IMR-90 (cell line): ENCODE data around the gene CLEC1A. TPM values are rescaled to one million over a fixed set of nuclear protein-coding genes. Genes with fewer than 3 reads are reported as not detected.

Experiments
- ATAC-seq: fragments of 200-7000 bp; cut with Tn5 transposase; 2 replicates; pipeline ENCODE4 v1.9.1; 2020; ENCODE audit warnings: low read depth, mild to moderate bottlenecking, moderate library complexity
- BruUV-seq: library from RNA; stranded (reverse); fragments of 400-500 nt; replicated peaks from 2 replicates; lab custom pipeline; 2021; lab: Mats Ljungman, UMichigan
- CTCF ChIA-PET: fragments of 300-600 bp; formaldehyde crosslinking; extraction: SDS; loops from one replicate; lab custom pipeline; 2021; ENCODE audit warnings: antibody characterized with exemption; lab: Yijun Ruan, JAX
- POLR2A ChIA-PET: fragments of 300-600 bp; sonication (Branson Sonifier 250); formaldehyde crosslinking; loops from one replicate; lab custom pipeline; 2022; ENCODE audit warnings: antibody characterized with exemption; ENCODE audit not compliant: unreplicated experiment; lab: Charles Lee
- DNase-seq: peaks from one replicate; pipeline ENCODE4 v3.0.0; 2013
- H2AFZ ChIP-seq: replicated peaks from 2 replicates; pipeline ENCODE3; 2013; ENCODE audit warnings: low read length, mild to moderate bottlenecking; ENCODE audit not compliant: poor library complexity
- H2AK5ac ChIP-seq: 2 replicates; pipeline ENCODE4 v1.6.1; 2013; ENCODE audit warnings: low read depth, low read length, inconsistent platforms
- H2AK9ac ChIP-seq: replicated peaks from 2 replicates; pipeline ENCODE3; 2013; ENCODE audit warnings: mild to moderate bottlenecking, low read depth, low read length, moderate library complexity; ENCODE audit not compliant: poor library complexity
- H2BK120ac ChIP-seq: 2 replicates; pipeline ENCODE4 v1.6.1; 2013; ENCODE audit warnings: low read depth, low read length, inconsistent platforms
- H2BK15ac ChIP-seq: 3 replicates; pipeline ENCODE4 v1.6.1; 2013; ENCODE audit warnings: low read depth, low read length, inconsistent platforms
- H2BK20ac ChIP-seq: 2 replicates; pipeline ENCODE4 v1.6.1; 2013; ENCODE audit warnings: low read depth, mild to moderate bottlenecking, inconsistent platforms, low read length, moderate library complexity
- H2BK5ac ChIP-seq: 2 replicates; pipeline ENCODE4 v1.6.1; 2013; ENCODE audit warnings: mild to moderate bottlenecking, low read depth, low read length, inconsistent platforms; ENCODE audit not compliant: poor library complexity, severe bottlenecking
- H3K14ac ChIP-seq: replicated peaks from 2 replicates; pipeline ENCODE4 v1.6.1; 2013; ENCODE audit warnings: low read depth, low read length, inconsistent platforms
- H3K18ac ChIP-seq: 2 replicates; pipeline ENCODE4 v1.6.1; 2013; ENCODE audit warnings: low read depth, low read length, control low read depth
- H3K23ac ChIP-seq: 2 replicates; pipeline ENCODE4 v1.6.1; 2013; ENCODE audit warnings: low read depth, low read length, inconsistent platforms
- H3K27ac ChIP-seq: 2 replicates; pipeline ENCODE4 v1.5.1; 2013; ENCODE audit warnings: mild to moderate bottlenecking, control low read depth, low read length; ENCODE audit not compliant: insufficient read depth
- H3K27me3 ChIP-seq: 2 replicates; pipeline ENCODE4 v1.6.1; 2013; ENCODE audit warnings: low read length; ENCODE audit not compliant: control insufficient read depth, insufficient read depth
- H3K36me3 ChIP-seq: 2 replicates; pipeline ENCODE4 v1.6.1; 2013; ENCODE audit warnings: low read length, mixed read lengths; ENCODE audit not compliant: control insufficient read depth, insufficient read depth
- H3K4ac ChIP-seq: 2 replicates; pipeline ENCODE4 v1.6.1; 2013; ENCODE audit warnings: low read depth, low read length, inconsistent platforms
- H3K4me1 ChIP-seq: 2 replicates; pipeline ENCODE4 v1.6.1; 2013; ENCODE audit warnings: low read length, mixed read lengths; ENCODE audit not compliant: control insufficient read depth, insufficient read depth
- H3K4me2 ChIP-seq: 2 replicates; pipeline ENCODE4 v1.6.1; 2013; ENCODE audit warnings: low read depth, mild to moderate bottlenecking, control low read depth, low read length, moderate library complexity
- H3K4me3 ChIP-seq: 2 replicates; pipeline ENCODE4 v1.5.1; 2013; ENCODE audit warnings: low read depth, mild to moderate bottlenecking, control low read depth, low read length, moderate library complexity; ENCODE audit not compliant: insufficient read depth
- H3K56ac ChIP-seq: 2 replicates; pipeline ENCODE4 v1.6.1; 2013; ENCODE audit warnings: low read length, inconsistent platforms; ENCODE audit not compliant: insufficient read depth; ENCODE audit errors: extremely low read depth
- H3K79me1 ChIP-seq, 2 experiments: 2 replicates each; pipeline ENCODE4 v1.6.1; 2013; ENCODE audit warnings: low read length in 2 of 2, inconsistent platforms in 1 of 2, low read depth in 1 of 2
- H3K9ac ChIP-seq: 2 replicates; pipeline ENCODE4 v1.6.1; 2013; ENCODE audit warnings: low read depth, low read length, control low read depth
- H3K9me1 ChIP-seq: 2 replicates; pipeline ENCODE4 v1.6.1; 2013; ENCODE audit warnings: low read length, inconsistent platforms; ENCODE audit not compliant: insufficient read depth
- H3K9me3 ChIP-seq: 2 replicates; pipeline ENCODE4 v1.6.1; 2013; ENCODE audit warnings: low read length; ENCODE audit not compliant: control insufficient read depth, insufficient read depth
- H4K20me1 ChIP-seq: 2 replicates; pipeline ENCODE4 v1.6.1; 2013; ENCODE audit warnings: low read length, inconsistent platforms; ENCODE audit not compliant: insufficient read depth
- H4K5ac ChIP-seq: 2 replicates; pipeline ENCODE4 v1.6.1; 2013; ENCODE audit warnings: mild to moderate bottlenecking, low read depth, low read length, control low read depth
- H4K8ac ChIP-seq, 2 experiments: 2 replicates each; pipeline ENCODE4 v1.6.1; 2013; ENCODE audit warnings: low read depth in 2 of 2, low read length in 2 of 2, control low read depth in 1 of 2, inconsistent platforms in 1 of 2
- H4K91ac ChIP-seq: 2 replicates; pipeline ENCODE4 v1.6.1; 2013; ENCODE audit warnings: low read depth, low read length, inconsistent platforms; ENCODE audit not compliant: insufficient read depth
- CEBPB ChIP-seq: IDR thresholded peaks from 2 replicates; pipeline ENCODE4 v1.6.1; 2012; ENCODE audit warnings: low read depth, low read length, improper control_type of control experiment
- CTCF ChIP-seq: conservative IDR thresholded peaks from 2 replicates; pipeline ENCODE4 v1.5.1; 2012; ENCODE audit warnings: mild to moderate bottlenecking, low read depth, low read length, improper control_type of control experiment
- FOS ChIP-seq: fragments of 150-350 bp; IDR thresholded peaks from 2 replicates; pipeline ENCODE4 v1.6.1; 2016; ENCODE audit warnings: low read depth, low read length
- MAFK ChIP-seq: IDR thresholded peaks from 2 replicates; pipeline ENCODE4 v1.6.1; 2012; ENCODE audit warnings: low read depth, low read length, improper control_type of control experiment
- RFX5 ChIP-seq: IDR thresholded peaks from 2 replicates; pipeline ENCODE4 v1.8.0; 2012; ENCODE audit warnings: low read depth, mild to moderate bottlenecking, low read length, moderate library complexity
- WGBS, 2 experiments: methylation state at CpG; one replicate each; pipeline versions ENCODE4 v1.1.5 to v1.1.7; 2013; ENCODE audit warnings: missing lambda C conversion rate in 2 of 2; ENCODE audit not compliant: insufficient read length in 1 of 2; ENCODE audit errors: extremely low coverage in 2 of 2; 5-methylcytosine and 5-hydroxymethylcytosine counted together
- dilution Hi-C: fragments of 300-500 bp; cut with HindIII; formaldehyde crosslinking; loops from one replicate; pipeline ENCODE4 v1.14.3; 2018; ENCODE audit warnings: low sequenced_read_pairs; ENCODE audit not compliant: unreplicated experiment
- in situ Hi-C: fragments of 300-500 bp; cut with MboI; formaldehyde crosslinking; loops from 3 replicates; pipeline ENCODE4 v1.14.3; 2019; ENCODE audit warnings: low sequenced_read_pairs, inconsistent platforms, mixed read lengths
- intact Hi-C: fragments of 100-400 bp; cut with micrococcal nuclease; formaldehyde crosslinking; loops from 2 replicates; pipeline ENCODE4 v1.10.0; 2022
- polyA plus RNA-seq, 3 experiments: library from polyadenylated mRNA; depleted of rRNA; stranded (reverse); fragments of >200 nt; gene quantifications; 2 replicates each; pipeline ENCODE4 v1.2.3, GENCODE V29; 2012; ENCODE audit warnings: low replicate concordance in 1 of 3
- total RNA-seq: library from RNA; depleted of rRNA; stranded (reverse); fragments of >200 nt; gene quantifications from 2 replicates; pipeline ENCODE4 v1.2.3, GENCODE V29; 2012
- TF ChIP-seq, protein P1 (sequence below): fragments of 150-350 bp; IDR thresholded peaks from 2 replicates; pipeline ENCODE4 v1.6.1; 2017; ENCODE audit warnings: mild to moderate bottlenecking, antibody characterized with exemption, low read length, low read depth

CLEC1A gene
- total and polyA plus RNA-seq, 2 of the 4 experiments (the other 2 are of a cell fraction): not detected

DNA sequence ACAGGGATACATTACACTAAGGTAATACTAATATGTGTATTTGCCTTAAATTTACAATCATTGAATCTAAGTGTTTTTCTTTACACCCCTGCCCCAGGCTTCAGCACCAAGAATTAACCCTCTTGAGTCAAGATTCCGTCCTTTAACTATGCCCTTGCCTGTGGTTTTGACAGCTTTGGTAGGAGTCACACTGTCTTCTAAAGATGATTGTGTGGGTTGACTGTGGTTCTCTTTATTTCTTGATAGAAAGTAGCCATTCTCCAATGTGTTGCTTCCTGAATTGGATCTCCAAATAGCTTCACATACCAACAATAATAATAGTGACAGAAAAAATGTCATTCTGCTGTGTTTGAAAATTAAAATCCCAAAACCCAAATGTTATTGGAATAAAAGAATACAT, 27.6 kb upstream of the CLEC1A start:
- Histone ChIP-seq H2BK15ac (no peak overlapping the region), H3K18ac (no peak overlapping the region), H3K36me3 (no peaks in the 10 kb centered on the region), H3K23ac (no peak overlapping the region), H4K91ac (no peak overlapping the region), H2BK120ac (no peak overlapping the region), H4K5ac (no peak overlapping the region), H4K8ac (no peak overlapping the region), H3K27me3 (peaks cover 5% of the 10 kb centered on the region; the same call in 1 of the 2 replicates), H3K56ac (no peak overlapping the region), H3K4me2 (no peak overlapping the region), H3K9me3 (no peaks in the 10 kb centered on the region), H3K9me1 (no peaks in the 10 kb centered on the region), H3K9ac (no peak overlapping the region), H3K4ac (no peak overlapping the region), H2BK5ac (no peak overlapping the region), H2AK5ac (no peak overlapping the region), H4K20me1 (no peaks in the 10 kb centered on the region), H3K79me1 (no peaks in the 10 kb centered on the region), H3K4me1 (no peaks in the 10 kb centered on the region), H3K14ac (no peak overlapping the region), H3K27ac (no peak overlapping the region), H2AFZ (no peak overlapping the region), H2BK20ac (no peak overlapping the region), H3K4me3 (no peak overlapping the region), H2AK9ac (no peak overlapping the region)
- CTCF ChIA-PET: no interaction called here
- intact Hi-C loops (no loop called here), in situ Hi-C loops (no loop called here), dilution Hi-C loops (no loop called here)
- TF ChIP-seq, protein P1, sequence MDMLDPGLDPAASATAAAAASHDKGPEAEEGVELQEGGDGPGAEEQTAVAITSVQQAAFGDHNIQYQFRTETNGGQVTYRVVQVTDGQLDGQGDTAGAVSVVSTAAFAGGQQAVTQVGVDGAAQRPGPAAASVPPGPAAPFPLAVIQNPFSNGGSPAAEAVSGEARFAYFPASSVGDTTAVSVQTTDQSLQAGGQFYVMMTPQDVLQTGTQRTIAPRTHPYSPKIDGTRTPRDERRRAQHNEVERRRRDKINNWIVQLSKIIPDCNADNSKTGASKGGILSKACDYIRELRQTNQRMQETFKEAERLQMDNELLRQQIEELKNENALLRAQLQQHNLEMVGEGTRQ: no peak
- TF ChIP-seq CEBPB (no peak), MAFK (no peak), CTCF (no peak), FOS (no peak), RFX5 (no peak)
- POLR2A ChIA-PET: no interaction called here
- no TSS peak for BruUV-seq
- no peak for ATAC-seq
- DNase-seq: no peak
- WGBS, 2 experiments: no CpG with 5 or more reads among the region's 1 CpG
